HG03439 (cell line): Measurements from ENCODE around the gene MAGI2.

Source experiments
- ATAC-seq: cut with Tn5 transposase; IDR thresholded peaks from one replicate; pipeline ENCODE4 v1.9.1; 2021; ENCODE audit warnings: mild to moderate bottlenecking, moderate library complexity; ENCODE audit not compliant: unreplicated experiment

MAGI2 gene

DNA sequence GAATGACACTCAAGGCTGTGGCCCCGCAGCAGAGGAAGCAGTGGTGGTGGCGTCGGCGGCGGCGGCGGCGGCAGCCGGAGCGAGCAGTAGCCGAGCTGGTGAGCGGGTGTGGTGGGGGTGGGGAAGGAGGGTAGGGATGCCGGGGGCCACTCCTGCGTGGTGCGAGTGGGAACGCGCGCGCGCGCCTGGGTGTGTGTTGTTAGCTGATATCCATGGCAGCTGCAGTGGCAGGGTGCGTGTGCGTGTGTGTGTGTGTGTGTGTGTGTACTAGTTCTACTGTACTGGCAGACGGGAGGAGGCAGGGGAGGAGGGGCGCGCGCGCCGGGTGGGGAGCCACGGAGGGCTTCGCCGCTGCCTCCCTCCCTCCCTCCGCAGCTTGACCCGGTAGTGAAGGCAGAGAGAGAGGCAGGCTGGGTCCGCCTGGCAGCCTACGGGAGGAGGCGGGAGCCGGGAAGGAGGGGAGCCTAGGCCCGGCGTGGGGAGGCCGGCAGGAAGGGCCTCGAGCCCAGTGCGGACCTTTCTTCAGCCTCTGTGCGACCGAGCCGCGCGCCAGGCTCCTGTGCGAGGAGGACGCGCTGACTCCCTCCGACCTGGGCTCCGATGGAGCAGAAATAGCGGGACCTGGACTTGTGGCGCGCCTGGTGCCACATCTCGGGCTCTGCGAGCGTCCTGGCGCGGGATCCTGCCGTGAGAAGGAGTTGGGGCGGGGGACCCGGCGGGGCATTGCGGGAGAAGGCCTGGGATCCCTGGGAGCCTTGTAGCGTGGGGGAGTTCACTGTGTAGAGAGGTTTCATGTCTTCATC, at the start of gene MAGI2:
Gene MAGI2 (minus strand): TSS at position 110 of the 803 bp plus-strand sequence. CDS start 347 bp downstream, outside the sequence.
- no peak for ATAC-seq

DNA sequence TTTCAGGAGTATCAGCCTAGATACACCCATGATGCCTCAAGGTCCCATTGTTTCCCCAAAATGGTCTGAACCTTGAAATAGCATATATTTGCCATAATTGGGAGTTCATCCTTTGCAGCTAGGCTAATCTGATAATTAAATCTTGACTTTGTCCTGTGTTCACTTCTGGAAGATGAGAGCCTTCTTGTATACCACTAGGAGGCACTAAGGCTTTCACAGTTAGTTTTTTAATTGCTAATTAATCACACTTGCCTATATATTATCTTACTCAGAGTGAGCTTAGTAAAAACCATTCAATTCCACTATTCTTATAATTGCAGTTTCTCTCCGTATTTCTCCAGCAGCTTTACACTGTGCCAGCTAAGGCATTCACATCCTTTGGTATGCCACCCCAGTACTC, 48.7 kb upstream of the MAGI2 start:
- ATAC-seq = no peak

DNA sequence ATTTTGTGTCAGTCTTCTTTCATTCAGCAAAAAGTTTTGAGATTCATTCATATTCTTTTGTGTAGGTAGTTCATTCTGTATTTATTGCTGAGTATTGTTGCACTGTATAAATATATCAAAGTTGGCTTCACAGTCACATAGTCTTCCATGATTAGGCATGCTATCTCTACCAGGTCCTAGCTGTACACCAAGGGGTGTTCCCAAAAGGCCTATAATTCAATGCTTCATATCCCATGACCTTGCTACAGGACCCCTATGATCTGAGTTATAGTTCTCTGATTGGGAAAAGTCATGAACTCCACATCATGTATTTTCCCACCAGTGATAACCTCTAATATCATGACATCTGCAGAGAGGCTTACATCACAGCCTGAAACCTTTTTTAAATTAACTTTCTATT, 47.3 kb upstream of the MAGI2 start:
- ATAC-seq = no peak

DNA sequence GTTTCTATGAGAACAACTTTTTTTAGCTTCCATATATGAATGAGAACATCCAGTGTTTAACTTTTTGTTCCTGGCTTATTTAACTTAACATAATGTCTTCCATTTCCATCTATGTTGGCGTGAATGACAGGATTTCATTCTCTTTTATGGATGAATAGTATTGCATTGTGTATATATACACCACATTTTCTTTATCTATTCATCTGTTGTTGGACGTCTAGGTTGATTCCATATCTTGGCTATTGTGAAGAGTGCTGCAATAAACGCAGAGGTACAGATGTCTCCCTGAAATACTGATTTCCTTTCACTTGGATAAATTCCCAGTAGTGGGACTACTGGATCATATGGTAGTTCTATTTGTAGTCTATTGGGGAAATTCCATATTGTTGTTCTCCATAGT, 44.3 kb upstream of the MAGI2 start:
- no peak for ATAC-seq

DNA sequence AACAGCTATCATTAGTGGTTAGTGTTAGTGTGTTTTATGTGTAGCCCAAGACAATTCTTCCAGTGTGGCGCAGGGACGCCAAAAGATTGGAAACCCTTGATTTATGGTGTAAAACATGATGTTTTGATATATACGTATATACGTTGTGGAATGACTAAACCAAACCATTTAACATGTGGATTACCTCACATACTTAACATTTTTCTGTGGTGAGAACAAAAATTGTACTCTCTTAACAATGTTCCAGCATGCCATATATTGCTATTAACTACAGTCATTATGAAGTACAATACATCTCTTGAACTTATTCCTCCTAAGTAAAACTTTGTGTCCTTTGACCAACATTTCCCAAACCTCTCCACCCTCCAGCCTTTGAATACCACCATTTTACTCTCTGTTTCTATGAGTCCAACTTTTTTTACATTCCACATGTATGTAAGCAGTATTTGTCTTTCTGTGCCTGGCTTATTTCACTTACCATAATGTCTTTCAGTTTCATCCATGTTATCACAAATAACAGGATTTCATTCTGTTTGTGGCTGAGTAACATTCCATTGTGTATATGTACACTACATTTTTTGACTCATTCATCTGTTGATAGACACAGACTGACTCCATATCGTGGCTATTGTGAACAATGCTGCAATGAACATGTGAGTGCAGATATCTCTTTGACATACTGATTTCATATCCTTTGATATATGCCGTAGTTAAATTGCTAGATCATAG, 42.2 kb upstream of the MAGI2 start:
- ATAC-seq = no peak

DNA sequence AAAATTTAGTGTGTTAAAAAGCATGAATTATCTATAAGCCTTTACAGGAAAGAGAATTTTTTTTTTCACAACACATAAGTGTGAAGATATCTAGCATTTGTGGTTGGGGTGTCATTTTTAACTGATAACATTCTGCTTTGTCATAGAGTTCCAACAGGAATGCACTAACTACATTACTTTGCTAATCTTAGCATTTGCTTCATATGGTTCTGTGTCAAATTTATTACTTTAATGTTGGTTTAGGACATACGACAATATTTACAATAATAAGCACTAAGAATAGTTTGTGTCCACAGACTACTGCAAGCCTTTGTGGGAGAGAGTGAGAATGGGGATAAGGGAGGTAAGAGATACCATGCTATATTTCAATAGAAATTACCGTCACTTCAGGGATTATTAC, 40.6 kb upstream of the MAGI2 start:
- ATAC-seq = no peak

DNA sequence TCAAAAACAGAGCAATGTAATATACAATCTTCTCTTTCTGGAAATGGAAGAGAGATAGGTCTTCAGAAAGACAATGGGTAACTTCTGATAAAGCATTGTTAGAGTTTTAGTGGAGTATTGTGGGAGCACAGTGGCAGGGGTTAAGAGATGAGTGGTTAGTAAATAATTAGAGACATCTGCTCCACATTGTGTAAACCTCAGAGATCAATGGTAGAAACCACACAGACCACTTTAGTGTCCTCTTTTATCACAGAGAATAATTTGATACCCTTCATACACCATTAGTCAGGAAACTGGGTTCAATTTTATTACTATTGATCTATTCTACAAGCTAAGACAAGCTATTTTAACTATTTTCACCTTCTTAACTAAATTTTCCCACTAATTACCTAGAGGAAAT, 35.9 kb upstream of the MAGI2 start:
- no peak for ATAC-seq

DNA sequence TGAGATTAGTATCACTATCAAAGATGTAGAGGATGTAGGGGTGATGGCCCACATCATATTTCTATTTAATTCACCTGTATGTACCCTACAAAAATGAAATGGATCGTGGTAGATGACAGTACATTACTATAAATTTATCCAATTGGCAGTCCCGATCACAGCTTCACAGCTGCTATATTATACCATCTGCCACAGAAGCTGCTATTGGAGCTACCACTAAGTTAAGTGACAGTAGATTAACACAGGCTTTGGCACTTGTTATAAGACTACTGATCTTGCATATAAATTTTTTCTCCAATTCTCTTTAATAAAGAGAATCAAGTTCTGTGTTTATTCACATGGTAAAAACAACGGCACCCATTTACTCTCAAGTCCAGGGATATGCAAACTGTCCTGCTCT, 24.9 kb upstream of the MAGI2 start:
- ATAC-seq = no peak

DNA sequence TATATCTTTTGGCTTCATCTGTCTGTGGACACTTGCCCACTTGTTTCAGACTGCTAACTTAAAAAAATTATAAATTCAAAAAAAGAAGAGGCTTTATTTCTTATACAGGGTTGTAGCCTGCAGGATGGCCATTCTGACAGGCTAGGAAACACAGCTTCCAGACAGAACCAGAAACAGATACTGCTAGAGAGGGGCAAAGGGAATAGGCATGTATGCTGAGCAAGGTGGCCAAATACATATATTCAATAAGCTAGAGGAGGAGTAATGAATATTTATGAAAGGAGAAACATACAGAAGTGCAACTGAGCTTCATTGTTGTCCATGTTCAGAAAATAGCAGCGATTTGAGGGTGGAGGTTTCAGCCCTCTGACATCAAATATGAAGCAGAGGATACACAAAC, 22.0 kb upstream of the MAGI2 start:
- no peak for ATAC-seq

DNA sequence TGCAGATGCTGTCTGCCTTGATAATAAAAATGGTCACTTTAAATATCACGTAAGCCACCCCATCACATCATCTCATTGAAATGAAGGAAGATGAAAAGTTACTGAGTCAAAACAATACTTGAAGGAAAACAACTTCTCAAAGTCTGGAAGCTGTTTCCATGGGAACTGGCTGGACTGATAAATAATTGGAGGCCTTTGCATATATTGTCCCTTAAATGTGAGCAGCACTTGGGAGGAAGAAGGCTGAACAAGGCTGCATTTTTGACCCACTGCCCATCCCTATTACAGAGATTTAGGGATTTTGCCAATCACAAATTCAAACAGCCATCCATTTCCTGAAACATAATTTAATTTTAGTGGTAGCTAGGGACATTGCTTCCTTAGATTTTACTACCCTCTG, 18.2 kb upstream of the MAGI2 start:
- no peak for ATAC-seq

DNA sequence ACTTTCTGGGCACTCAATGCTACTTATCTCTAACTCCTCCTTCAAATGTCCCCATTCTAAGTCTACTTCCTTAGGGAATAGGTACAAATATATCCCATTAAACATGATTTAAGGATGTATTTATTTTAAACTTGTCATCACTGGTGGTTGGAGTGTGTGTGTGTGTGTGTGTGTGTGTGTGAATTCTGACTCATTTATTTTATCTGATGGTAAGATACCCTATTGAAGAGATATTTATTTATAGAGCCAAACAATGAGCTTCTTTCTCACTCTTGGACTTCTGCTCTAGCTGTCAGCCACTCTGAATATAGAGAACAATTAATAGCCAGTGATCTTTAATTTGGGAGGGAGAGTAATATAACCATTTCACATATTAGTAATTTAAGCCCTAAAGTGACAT, 17.8 kb upstream of the MAGI2 start:
- no peak for ATAC-seq

DNA sequence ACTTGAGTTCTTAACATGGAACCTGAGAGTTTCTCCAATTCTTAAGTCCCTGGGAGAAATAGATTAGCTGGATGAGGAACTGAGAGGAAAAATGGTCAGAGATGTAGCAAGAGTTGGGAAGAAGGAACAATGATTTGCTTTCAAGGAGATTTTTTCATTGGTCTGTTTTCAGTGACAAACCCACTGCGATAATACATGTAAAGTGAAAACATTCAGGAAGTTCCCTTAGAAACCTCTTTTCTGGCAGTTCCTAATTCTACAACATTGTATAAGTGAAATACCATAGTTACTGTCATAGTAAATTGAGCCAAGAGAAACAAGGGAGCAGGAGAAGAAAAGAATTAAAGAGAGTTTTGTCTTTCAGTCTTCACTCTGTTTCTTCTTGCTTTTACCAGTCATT, 12.1 kb upstream of the MAGI2 start:
- ATAC-seq = no peak

DNA sequence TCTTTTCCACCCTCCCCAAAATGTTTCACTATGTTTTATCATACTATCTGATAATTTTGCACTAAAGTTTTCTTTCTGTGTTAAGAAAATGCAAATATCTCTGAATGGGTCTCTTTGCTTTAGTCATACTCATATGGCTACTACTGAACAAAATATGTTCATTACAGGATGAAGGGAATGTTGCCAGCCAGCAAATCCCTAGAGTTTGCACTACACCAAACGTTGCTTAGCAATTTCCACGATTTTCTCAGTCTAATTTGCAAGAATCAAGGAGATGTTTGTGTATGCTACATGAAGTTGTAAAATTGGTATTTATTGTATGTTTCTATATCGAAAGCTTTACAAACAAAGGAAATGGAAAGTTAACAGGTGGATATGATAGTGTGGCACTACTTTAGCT, 10.6 kb upstream of the MAGI2 start:
- no peak for ATAC-seq

DNA sequence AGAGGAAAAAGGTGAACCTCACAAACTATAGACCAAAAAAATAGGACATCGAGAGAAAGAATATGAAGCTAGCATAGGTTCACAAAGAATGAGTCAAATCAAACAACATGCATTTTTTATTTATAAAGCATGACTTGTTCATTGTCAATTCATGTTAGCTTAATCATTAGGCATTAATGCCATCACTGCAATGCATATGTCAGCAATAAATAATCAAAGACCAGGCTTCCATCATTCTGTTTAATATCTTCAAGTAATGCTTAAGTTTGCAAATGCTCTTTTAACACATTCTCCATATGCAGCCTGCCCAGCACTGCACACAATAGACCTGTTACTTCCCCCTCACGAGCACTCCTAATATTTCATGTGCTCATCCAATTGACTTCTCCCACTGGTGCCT, 8.9 kb upstream of the MAGI2 start:
- ATAC-seq = no peak

DNA sequence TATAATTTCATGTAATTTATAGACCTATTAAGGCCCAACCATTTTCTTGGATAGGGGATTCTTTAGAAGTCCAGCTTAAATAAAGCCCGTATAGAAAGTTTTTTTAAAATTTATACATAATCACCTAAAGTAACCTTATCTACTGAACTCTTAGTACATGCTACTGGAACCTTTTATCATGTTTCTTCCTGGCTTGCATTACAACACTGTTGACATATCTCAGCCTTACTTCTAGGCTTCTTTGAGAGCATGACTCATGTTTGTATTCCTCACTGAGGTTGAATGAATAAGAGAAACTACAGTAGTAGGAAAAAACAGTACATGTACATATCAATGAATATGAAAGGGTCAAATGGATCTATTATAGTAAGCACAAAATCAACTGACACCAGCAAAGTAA, 8.2 kb upstream of the MAGI2 start:
- no peak for ATAC-seq

DNA sequence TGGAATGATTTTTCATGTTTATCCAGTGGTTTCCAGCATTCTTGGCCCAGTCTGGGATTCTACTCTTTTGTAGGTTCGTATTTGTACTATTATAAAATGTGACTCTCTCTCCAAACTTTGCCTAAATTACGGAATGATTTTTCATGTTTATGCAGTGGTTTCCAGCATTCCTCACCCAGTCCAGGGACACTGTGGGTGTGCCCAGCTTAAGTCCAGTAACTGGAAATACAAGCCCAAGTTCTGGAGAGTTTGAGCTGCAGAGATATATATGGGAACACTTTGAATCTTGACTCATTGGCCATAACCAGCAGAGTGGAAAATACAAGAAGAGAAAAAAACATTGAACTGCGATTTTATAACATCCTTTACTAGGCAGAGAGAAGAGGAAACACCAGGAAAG, 5.9 kb upstream of the MAGI2 start:
- no peak for ATAC-seq

DNA sequence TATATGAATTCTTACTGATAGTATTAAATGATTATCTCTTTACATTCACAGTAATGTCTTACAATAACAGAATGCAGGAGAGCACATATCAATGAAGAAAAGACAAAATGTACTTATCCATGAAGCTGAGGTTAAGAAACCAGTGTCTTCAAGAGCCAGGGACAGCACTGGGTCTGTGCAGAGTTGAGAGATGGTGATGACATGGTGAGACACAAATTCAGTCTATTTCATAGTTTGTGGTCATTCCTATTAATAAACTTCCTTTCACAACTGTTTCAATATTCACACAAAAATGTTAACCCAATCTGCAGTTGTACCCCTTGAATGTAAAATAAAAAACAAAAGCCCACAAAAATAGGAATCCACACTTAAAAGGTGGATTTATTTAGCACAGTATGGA, 5.3 kb upstream of the MAGI2 start:
- ATAC-seq = no peak

DNA sequence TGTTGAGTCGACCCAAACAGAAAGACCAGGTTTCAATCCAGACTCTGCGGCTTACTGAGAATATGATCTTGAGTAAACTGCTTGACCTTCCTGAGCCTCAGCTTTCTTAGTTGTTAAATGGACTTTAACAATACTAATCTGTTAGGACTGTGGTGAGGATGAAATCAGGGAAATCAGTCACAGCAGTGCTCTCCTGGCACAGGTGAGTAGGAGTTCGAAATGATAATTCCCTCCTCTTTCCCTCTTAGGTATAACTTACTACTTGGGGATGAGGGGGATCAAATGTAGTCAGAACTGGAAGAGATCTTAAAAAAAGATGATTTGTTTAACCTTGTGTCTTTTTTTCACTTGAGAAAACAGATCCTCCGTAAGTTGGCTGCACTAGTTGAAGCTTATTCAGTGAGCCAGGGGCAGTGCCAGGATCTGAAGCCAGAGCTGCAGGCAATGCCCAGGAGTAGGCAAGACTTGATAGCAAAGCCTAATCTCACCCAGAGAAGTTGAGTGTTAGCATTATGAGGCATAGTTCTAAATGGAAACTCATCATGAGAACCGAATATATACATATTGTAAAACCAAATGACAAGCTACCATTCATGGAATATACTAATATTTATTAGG, 1.8 kb upstream of the MAGI2 start:
- no peak for ATAC-seq

DNA sequence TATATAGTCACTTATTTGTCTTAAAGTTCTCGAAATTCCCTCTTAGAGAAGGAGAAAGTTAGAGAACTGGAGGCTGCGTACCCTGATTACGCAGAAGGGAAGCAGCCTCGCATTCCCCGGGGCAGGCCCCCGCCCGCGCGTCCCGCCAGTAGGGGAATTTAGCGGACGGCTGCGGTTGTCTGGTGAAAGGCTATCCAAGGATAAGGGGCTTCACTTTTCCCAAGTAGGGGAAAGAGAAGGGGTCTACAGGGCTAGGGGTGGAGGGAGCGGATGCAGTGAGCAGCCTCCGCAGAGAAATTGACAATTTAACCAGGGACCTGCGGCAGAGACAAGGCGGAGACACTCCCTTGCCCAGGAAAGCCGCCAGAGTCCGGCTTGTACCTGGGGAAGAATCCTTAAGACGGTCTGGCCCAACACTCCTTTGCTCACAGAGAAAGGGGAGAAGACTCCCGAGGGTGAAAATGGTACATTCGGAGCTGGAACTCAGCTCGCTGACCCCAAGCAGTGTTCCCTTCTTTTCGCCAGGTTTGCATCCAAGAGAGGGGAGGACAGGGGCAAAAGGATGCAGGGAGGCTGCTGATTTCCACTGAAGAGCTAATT, 994 bp upstream of the MAGI2 start:
- no peak for ATAC-seq

DNA sequence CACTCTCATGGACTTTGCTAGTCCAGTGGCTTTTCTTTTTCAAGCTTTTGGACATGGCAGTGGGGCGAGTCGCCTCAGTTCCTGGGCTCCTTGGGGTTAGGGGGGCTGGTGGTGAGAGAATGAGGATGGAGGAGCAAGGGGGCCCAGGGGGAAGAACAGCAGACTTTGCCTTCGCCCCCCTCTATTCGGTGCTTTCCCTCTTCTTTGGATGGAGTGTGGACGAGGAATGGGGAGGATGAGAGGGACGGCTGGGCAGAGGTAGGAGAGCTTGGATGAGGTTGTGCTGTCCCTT, 255 bp downstream of the MAGI2 start:
- no peak for ATAC-seq

DNA sequence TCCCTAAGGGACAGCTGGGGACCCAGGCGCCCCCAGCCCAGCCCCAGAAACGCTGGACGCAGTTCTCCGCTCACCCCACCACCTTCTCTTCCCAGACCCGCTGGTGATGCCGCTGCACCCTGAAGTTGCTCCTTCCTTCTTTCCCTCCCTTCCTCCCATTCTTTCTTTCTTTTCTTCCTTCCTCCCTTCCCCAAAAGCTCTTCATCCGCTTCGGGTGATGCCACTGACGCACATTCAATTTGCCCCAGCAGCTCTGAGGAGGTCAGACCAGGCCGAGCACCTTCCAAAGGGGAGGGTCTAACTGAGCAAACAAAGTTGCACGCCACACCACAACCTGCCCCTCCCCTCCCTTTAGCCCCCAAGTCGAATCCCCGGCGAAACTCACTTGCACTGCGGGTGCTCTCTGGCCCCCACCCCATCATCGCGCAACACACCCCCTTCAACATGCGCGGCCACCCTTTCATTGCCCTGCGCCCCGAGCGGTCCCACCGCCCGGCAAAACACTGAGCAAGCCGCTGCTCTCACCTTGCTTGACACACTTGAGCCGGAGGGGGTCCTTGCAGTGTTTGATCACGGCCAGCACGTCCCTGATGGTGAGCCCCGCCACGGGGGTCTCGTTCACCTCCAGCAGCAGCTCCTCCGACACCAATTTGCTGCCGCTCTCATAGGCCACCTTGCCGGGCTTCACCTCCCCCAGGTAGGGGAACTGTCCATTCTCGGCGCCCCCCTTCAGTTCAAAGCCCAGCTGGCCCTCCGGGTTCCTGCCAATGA, 787 bp downstream of the MAGI2 start:
- ATAC-seq = no peak
